HG02938 (cell line): ENCODE results near the gene SLC29A1.

ENCODE experiments used
- ATAC-seq: cut with Tn5 transposase; IDR thresholded peaks from one replicate; pipeline ENCODE4 v1.9.1; 2021; ENCODE audit warnings: mild to moderate bottlenecking, moderate library complexity; ENCODE audit not compliant: unreplicated experiment

SLC29A1 gene

DNA sequence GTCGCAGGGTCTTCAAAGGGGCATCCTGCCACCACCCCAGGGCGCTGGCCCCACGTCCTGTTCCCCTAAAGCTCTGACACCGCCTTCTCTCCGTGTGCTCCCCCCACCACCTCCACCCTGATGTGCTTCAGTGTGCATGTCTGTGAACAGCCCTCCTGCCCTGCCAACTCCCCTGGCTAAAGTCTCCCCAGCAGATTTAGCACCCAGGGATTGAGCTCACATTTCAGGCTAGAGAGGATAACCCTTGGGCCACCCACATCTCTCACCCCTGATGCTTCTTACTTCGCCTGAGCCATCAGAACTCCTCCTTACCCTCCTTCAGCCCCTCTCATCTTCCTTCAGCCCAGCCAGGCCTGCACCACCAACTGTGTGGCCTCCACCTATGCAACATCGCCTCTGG, 54.4 kb downstream of the SLC29A1 start:
- no peak for ATAC-seq

DNA sequence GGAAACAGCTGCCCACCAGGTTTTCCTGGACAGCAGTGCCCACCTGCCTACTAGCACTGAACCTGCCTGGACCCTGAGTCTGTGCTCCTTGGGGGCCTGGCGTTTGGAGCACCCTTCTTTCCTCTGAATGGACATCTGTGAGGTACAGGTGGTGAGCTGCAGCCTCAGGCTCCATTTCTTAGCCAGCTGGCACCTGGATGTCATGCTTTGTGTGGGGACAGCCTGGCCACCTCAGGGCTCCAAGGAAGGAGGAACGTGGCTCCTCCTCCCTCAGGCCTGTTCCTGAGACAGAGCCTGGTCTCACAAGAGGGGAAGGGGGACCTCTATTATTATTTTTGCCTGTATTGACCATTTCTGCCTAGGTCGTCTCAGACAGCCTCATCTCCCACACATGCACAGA, 54.9 kb downstream of the SLC29A1 start:
- ATAC-seq = no peak

DNA sequence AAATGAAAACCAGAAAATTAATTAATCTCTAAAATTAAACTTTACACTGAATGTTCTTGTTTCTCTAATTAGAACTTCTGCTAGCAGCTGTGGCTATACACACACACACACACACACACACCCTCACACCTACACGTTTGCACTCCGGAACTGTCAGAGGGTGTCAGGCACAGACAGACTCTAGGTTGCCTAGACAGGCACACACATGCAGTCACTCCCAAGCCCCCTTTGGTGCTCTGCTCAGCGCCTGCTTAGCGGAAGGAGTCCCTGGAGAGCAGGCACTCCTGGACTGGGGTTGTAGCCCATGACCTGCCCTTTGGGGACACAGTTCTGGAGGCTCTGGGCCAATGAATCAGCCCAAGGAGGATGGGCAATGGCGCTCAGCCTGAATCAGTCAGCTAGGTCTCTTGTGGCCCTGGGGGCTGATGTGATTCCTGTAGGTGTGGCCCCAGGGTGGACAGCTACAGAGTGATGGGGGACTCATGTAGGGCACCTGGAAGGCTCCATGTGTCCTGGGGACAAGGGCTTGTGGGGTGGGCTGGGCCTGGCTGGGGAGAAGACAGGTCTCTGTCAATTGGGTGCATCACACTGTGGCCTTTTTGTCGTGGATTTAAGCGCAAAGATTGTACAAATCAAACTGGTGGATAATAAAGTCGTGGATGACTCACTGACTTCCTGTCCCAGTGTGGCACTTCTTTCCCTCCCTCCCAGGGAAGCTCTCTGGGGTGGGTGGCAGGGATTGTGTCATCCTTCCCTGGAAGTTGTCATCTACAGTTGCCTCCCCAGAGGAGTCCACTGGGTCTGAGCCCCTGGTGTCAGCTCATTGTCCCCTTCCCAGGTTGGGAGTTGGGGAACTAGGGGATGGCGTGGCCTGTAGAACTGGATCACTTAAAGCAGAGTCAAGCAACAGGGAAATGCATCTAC, 55.6 kb downstream of the SLC29A1 start:
- ATAC-seq = no peak
